K562 (cell line): ENCODE measurements around the gene ADORA3. TPM values are rescaled to one million over a fixed set of nuclear protein-coding genes. Genes with fewer than 3 reads are reported as not detected.

ENCODE experiments used
- CBX5 ChIP-seq: IDR thresholded peaks from 2 replicates; pipeline ENCODE4 v1.6.1; 2014; ENCODE audit warnings: low read depth, borderline replicate concordance
- CBX8 ChIP-seq: fragments of 200-600 bp; sonication (generic); IDR thresholded peaks from 2 replicates; pipeline ENCODE4 v1.6.1; 2012; ENCODE audit warnings: borderline replicate concordance, mixed run types, low read depth, mild to moderate bottlenecking, moderate library complexity, mixed read lengths, low read length, control low read depth, inconsistent platforms; ENCODE audit not compliant: poor library complexity, severe bottlenecking; ENCODE audit errors: extremely low read depth
- CREBBP ChIP-seq: IDR thresholded peaks from one replicate; pipeline ENCODE4 v1.6.1; 2012; ENCODE audit warnings: low read depth, mild to moderate bottlenecking, control low read depth, inconsistent platforms, low read length
- CREM ChIP-seq: IDR thresholded peaks from 2 replicates; pipeline ENCODE4 v1.6.1; 2014; ENCODE audit warnings: antibody characterized with exemption, low read depth
- FIP1L1 ChIP-seq: fragments of 200-400 bp; formaldehyde crosslinking; IDR thresholded peaks from 2 replicates; pipeline ENCODE4 v1.6.1; 2018; ENCODE audit warnings: mild to moderate bottlenecking, low read depth, low read length; ENCODE audit not compliant: poor library complexity, severe bottlenecking
- FOXK2 ChIP-seq, 2 experiments: fragments of 450-650 bp; IDR thresholded peaks in 1 of 2; conservative IDR thresholded peaks in 1 of 2; 2 replicates each; pipeline ENCODE4 v1.6.1; 2016; ENCODE audit warnings: low read depth in 2 of 2, mild to moderate bottlenecking in 1 of 2
- KDM2B ChIP-seq: fragments of 250-450 bp; sonication (Bioruptor Pico); IDR thresholded peaks from 2 replicates; pipeline ENCODE4 v1.8.0; 2021; ENCODE audit warnings: mild to moderate bottlenecking, moderate library complexity
- MBD1 ChIP-seq: fragments of 250-450 bp; sonication (Bioruptor Pico); IDR thresholded peaks from 2 replicates; pipeline ENCODE4 v1.8.0; 2022; ENCODE audit warnings: inconsistent platforms
- NFIX ChIP-seq: fragments of 250-450 bp; sonication (Bioruptor Pico); IDR thresholded peaks from 2 replicates; pipeline ENCODE4 v1.4.0; 2020; ENCODE audit warnings: low read depth, mild to moderate bottlenecking, moderate library complexity
- NFXL1 ChIP-seq: fragments of 450-650 bp; formaldehyde crosslinking; IDR thresholded peaks from 2 replicates; pipeline ENCODE4 v1.4.0; 2021; ENCODE audit warnings: mild to moderate bottlenecking
- RBBP5 ChIP-seq: fragments of 200-600 bp; sonication (generic); IDR thresholded peaks from 2 replicates; pipeline ENCODE4 v1.6.1; 2012; ENCODE audit warnings: borderline replicate concordance, mild to moderate bottlenecking, low read length, control low read depth, inconsistent platforms; ENCODE audit not compliant: insufficient read depth, poor library complexity, severe bottlenecking
- RFX5 ChIP-seq: IDR thresholded peaks from 2 replicates; pipeline ENCODE4 v1.6.1; 2011; ENCODE audit warnings: low read depth, mild to moderate bottlenecking, improper control_type of control experiment, low read length
- TCF3 ChIP-seq: sonication (generic); formaldehyde crosslinking; IDR thresholded peaks from 2 replicates; pipeline ENCODE4 v1.4.0; 2020; ENCODE audit warnings: mild to moderate bottlenecking, missing genetic modification reagents
- ZNF165 ChIP-seq: fragments of 250-450 bp; sonication (Bioruptor Pico); IDR thresholded peaks from 2 replicates; pipeline ENCODE4 v1.4.0; 2020; ENCODE audit warnings: borderline replicate concordance
- ZNF253 ChIP-seq: fragments of 250-450 bp; sonication (Bioruptor Pico); conservative IDR thresholded peaks from 2 replicates; pipeline ENCODE4 v1.6.1; 2021; ENCODE audit warnings: mild to moderate bottlenecking
- ZNF324 ChIP-seq: fragments of 250-450 bp; sonication (Bioruptor Pico); IDR thresholded peaks from 2 replicates; pipeline ENCODE4 v1.4.0; 2020; ENCODE audit warnings: mild to moderate bottlenecking
- ZNF561 ChIP-seq: fragments of 450-650 bp; formaldehyde crosslinking; conservative IDR thresholded peaks from 2 replicates; pipeline ENCODE4 v1.4.0; 2020; ENCODE audit warnings: mild to moderate bottlenecking, moderate library complexity
- ZNF584 ChIP-seq: fragments of 200-800 bp; sonication (Bioruptor generic); IDR thresholded peaks from 2 replicates; pipeline ENCODE4 v1.6.1; 2016; ENCODE audit warnings: low read depth, mild to moderate bottlenecking, missing genetic modification characterization, missing compliant biosample characterization
- ZNF75A ChIP-seq: fragments of 450-650 bp; formaldehyde crosslinking; IDR thresholded peaks from 2 replicates; pipeline ENCODE4 v1.4.0; 2020; ENCODE audit warnings: mild to moderate bottlenecking
- ZNF766 ChIP-seq: fragments of 200-800 bp; sonication (Bioruptor generic); conservative IDR thresholded peaks from 2 replicates; pipeline ENCODE4 v1.6.1; 2016; ENCODE audit warnings: missing genetic modification characterization, missing compliant biosample characterization
- polyA plus RNA-seq, 8 experiments: library from polyadenylated mRNA; depleted of rRNA in 4 of 8; stranded (reverse) in 5 of 8; unstranded in 3 of 8; fragments of >200 nt; fragmentation: Nextera tagmentation in 2 of 8; fragmentation: Illumina TruSeq in 1 of 8; extraction: Ambion mirVana in 2 of 8; extraction: Trizol in 1 of 8; gene quantifications; 2 replicates each; pipeline versions ENCODE4 v1.2.1 to v1.2.3, GENCODE V29; 2011 to 2014; ENCODE audit warnings: inconsistent platforms in 1 of 8, missing spikeins in 1 of 8
- total RNA-seq, 7 experiments: library from RNA; depleted of rRNA in 6 of 7; stranded (reverse); fragments of >200 nt in 6 of 7; fragmentation: Illumina TruSeq in 2 of 7; extraction: Trizol in 2 of 7; gene quantifications; 2 replicates each; pipeline versions ENCODE4 v1.2.1 to v1.2.3, GENCODE V29; 2011 to 2021; ENCODE audit warnings: low replicate concordance in 1 of 7
- TF ChIP-seq, protein P1 (sequence below): fragments of 250-450 bp; sonication (Bioruptor Pico); IDR thresholded peaks from 2 replicates; pipeline ENCODE4 v1.5.0; 2021
- TF ChIP-seq, protein P2 (sequence below), 2 experiments: IDR thresholded peaks in 1 of 2; conservative IDR thresholded peaks in 1 of 2; 2 replicates each; pipeline ENCODE4 v1.6.1; 2016; ENCODE audit warnings: low read depth in 2 of 2, mild to moderate bottlenecking in 1 of 2, missing compliant biosample characterization in 1 of 2, missing genetic modification characterization in 1 of 2, moderate library complexity in 1 of 2

Gene ADORA3
- total and polyA plus RNA-seq, 9 of the 15 experiments (the other 6 are each of a cell fraction or from before 2014, with no cell fraction given): 0.09 to 0.35 (median 0.16) TPM; not detected in 3

- TF ChIP-seq NFIX (CRISPR knock-in tag): no peak
- no peak for TF ChIP-seq KDM2B (CRISPR knock-in tag)
- TF ChIP-seq, protein P1, sequence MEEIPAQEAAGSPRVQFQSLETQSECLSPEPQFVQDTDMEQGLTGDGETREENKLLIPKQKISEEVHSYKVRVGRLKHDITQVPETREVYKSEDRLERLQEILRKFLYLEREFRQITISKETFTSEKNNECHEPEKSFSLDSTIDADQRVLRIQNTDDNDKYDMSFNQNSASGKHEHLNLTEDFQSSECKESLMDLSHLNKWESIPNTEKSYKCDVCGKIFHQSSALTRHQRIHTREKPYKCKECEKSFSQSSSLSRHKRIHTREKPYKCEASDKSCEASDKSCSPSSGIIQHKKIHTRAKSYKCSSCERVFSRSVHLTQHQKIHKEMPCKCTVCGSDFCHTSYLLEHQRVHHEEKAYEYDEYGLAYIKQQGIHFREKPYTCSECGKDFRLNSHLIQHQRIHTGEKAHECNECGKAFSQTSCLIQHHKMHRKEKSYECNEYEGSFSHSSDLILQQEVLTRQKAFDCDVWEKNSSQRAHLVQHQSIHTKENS: no peak
- TF ChIP-seq, protein P2, sequence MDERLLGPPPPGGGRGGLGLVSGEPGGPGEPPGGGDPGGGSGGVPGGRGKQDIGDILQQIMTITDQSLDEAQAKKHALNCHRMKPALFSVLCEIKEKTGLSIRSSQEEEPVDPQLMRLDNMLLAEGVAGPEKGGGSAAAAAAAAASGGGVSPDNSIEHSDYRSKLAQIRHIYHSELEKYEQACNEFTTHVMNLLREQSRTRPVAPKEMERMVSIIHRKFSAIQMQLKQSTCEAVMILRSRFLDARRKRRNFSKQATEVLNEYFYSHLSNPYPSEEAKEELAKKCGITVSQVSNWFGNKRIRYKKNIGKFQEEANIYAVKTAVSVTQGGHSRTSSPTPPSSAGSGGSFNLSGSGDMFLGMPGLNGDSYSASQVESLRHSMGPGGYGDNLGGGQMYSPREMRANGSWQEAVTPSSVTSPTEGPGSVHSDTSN (CRISPR knock-in tag; IDR thresholded peaks at IDR 0.05; ENCODE audit: low read depth): no peak
- TF ChIP-seq, protein P2 (tag; conservative IDR thresholded peaks at IDR 0.05; ENCODE audit: low read depth): no peak
- TF ChIP-seq ZNF165: no peak
- peak; percentile 73 for TF ChIP-seq ZNF766 (CRISPR knock-in tag)
- no peak for TF ChIP-seq FOXK2 (conservative IDR thresholded peaks at IDR 0.05 in 1 of 2, IDR thresholded peaks at IDR 0.05 in 1 of 2; ENCODE audit: low read depth in 2 of 2)
- no peak for TF ChIP-seq ZNF561 (CRISPR knock-in tag)
- TF ChIP-seq CBX5: no peak
- no peak for TF ChIP-seq RFX5
- no peak for TF ChIP-seq ZNF253 (CRISPR knock-in tag)
- no peak for TF ChIP-seq ZNF584 (CRISPR knock-in tag)
- no peak for TF ChIP-seq FIP1L1
- no peak for TF ChIP-seq CBX8
- no peak for TF ChIP-seq CREBBP
- no peak for TF ChIP-seq CREM
- TF ChIP-seq TCF3 (CRISPR knock-in tag): peak; percentile 26; the same call in 1 of the 2 replicates
- no peak for TF ChIP-seq ZNF324
- TF ChIP-seq ZNF75A (CRISPR knock-in tag): no peak
- peak; percentile 49 for TF ChIP-seq RBBP5
- no peak for TF ChIP-seq MBD1
- no peak for TF ChIP-seq NFXL1 (CRISPR knock-in tag)
Observed at GRCh38 chr1:111507411-111508201, 4.2 kb upstream of the ADORA3 start (continued).
